Lower lobe of right lung (tissue), 2 donors: ENCODE results near the gene VRTN. TPM values are rescaled to one million over a fixed set of nuclear protein-coding genes. Genes with fewer than 3 reads are reported as not detected.

Experiments used
- ATAC-seq, 2 donors: fragments of 200-7000 bp; cut with Tn5 transposase; one replicate each; pipeline ENCODE4 v1.9.1; 2020 to 2022; ENCODE audit warnings: mild to moderate bottlenecking in 2 of 2, moderate library complexity in 2 of 2
- DNase-seq: peaks from one replicate; pipeline ENCODE4 v3.0.0-alpha.2; 2020
- H3K27ac ChIP-seq: fragments of 200-600 bp; one replicate; pipeline ENCODE4 v1.8.0; 2022
- H3K27me3 ChIP-seq: fragments of 200-600 bp; one replicate; pipeline ENCODE4 v1.8.0; 2022; ENCODE audit warnings: low read depth
- H3K36me3 ChIP-seq: fragments of 200-600 bp; one replicate; pipeline ENCODE4 v1.8.0; 2022; ENCODE audit warnings: mild to moderate bottlenecking
- H3K4me1 ChIP-seq: fragments of 200-600 bp; one replicate; pipeline ENCODE4 v1.8.0; 2022
- H3K4me3 ChIP-seq: fragments of 200-600 bp; one replicate; pipeline ENCODE4 v1.8.0; 2022; ENCODE audit warnings: mild to moderate bottlenecking
- H3K9me3 ChIP-seq: fragments of 200-600 bp; one replicate; pipeline ENCODE4 v1.8.0; 2022
- intact Hi-C: fragments of 100-400 bp; cut with DNase I; formaldehyde crosslinking; loops from one replicate; pipeline ENCODE4 v1.11.0; 2022
- total RNA-seq: library from RNA; stranded (reverse); fragmentation: NEBNext Ultra II Directional; extraction: Animal tissue kit (Norgen Biotek cat#: 25700); gene quantifications from one replicate; pipeline ENCODE4 v1.2.1, GENCODE V29; 2021
- TF ChIP-seq, protein P1 (sequence below): fragments of 200-600 bp; IDR thresholded peaks from one replicate; pipeline ENCODE4 v1.8.0; 2022; ENCODE audit warnings: antibody characterized with exemption, mild to moderate bottlenecking
- donor health status: DM: no; HTN: yes; CAD: no; lungs with severe emphysema.

The VRTN gene
- total RNA-seq, 1 donor from 2014 or later = not detected

- Histone ChIP-seq H3K4me3 (no peak overlapping the region), H3K27ac (peak overlapping the region; percentile 11)
- intact Hi-C loops = no loop called here
Measured at GRCh38 chr14:74400919-74401503, 52.7 kb downstream of the VRTN start.

GRCh38 chr14:74401504-74402241 is 53.4 kb downstream of the VRTN start:
- H3K4me1 ChIP-seq = peaks cover 24% of the 10 kb centered on the region
- peak overlapping the region; percentile 11 for H3K27ac ChIP-seq
- H3K36me3 ChIP-seq = no peaks in the 10 kb centered on the region
- intact Hi-C loops = no loop called here
- TF ChIP-seq, protein P1, sequence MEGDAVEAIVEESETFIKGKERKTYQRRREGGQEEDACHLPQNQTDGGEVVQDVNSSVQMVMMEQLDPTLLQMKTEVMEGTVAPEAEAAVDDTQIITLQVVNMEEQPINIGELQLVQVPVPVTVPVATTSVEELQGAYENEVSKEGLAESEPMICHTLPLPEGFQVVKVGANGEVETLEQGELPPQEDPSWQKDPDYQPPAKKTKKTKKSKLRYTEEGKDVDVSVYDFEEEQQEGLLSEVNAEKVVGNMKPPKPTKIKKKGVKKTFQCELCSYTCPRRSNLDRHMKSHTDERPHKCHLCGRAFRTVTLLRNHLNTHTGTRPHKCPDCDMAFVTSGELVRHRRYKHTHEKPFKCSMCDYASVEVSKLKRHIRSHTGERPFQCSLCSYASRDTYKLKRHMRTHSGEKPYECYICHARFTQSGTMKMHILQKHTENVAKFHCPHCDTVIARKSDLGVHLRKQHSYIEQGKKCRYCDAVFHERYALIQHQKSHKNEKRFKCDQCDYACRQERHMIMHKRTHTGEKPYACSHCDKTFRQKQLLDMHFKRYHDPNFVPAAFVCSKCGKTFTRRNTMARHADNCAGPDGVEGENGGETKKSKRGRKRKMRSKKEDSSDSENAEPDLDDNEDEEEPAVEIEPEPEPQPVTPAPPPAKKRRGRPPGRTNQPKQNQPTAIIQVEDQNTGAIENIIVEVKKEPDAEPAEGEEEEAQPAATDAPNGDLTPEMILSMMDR = no peak
- no peak for DNase-seq
- H3K9me3 ChIP-seq = no peaks in the 10 kb centered on the region
- H3K4me3 ChIP-seq = peak overlapping the region; percentile 19
- peaks cover 3% of the 10 kb centered on the region for H3K27me3 ChIP-seq
- ATAC-seq = peak; percentile 69 to 72

More at GRCh38 chr14:74400919-74401503, 52.7 kb downstream of the VRTN start:
- ATAC-seq (no peak), DNase-seq (no peak)
- Histone ChIP-seq H3K4me1 (peaks cover 24% of the 10 kb centered on the region), H3K27me3 (peaks cover 3% of the 10 kb centered on the region), H3K9me3 (no peaks in the 10 kb centered on the region), H3K36me3 (no peaks in the 10 kb centered on the region)
- TF ChIP-seq, protein P1 = no peak

DNA sequence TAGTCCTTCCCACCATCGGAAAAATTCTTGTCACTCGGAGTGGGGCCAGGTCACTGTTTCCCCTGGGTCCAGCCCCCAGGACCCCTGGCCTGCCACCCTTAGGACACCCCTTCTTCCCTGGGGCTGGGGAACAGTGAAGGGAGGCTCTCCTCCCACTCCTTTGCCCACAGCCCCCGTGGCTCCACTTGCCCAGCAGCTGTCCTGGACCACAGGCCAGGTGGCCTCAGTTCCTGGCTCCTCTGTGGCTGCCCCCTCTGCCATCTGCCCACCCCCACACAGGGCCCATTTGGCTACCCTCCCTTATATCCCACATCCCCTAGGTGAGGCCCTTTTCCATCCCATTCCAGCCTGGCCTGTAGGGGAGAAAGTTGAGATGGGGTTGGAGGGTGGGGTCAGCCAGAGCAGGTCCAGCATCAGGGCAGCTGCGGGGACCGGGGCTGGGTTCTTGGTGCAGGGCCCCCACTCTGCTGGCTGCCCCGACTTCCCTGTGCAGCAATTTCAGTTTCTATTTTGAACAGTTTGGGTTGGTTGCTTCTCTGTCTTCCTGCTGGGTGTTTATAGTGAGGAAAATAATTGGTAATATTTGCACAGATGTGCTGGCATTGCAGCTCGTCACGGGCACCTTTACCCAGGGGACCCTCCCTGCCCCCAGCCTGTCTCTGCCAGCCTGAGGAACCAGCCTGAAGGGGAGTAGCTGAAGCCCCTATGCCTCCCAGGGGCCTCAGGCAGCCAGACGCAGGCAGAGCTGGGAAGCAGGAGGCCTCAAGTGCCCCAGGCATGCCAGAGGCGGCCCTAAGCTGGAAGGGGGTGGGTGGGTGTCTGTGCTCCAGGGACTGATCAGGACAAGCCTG is 54.4 kb downstream of the VRTN start:
- Histone ChIP-seq H3K9me3 (no peaks in the 10 kb centered on the region), H3K4me1 (peaks cover 24% of the 10 kb centered on the region), H3K27me3 (peaks cover 3% of the 10 kb centered on the region), H3K36me3 (no peaks in the 10 kb centered on the region), H3K27ac (no peak overlapping the region), H3K4me3 (no peak overlapping the region)
- TF ChIP-seq, protein P1 = no peak
- intact Hi-C loops = no loop called here
- ATAC-seq = no peak
- peak; percentile 34 for DNase-seq

- TF ChIP-seq, protein P1 = no peak
- DNase-seq (peak; percentile 32), ATAC-seq (no peak)
- Histone ChIP-seq H3K4me1 (peaks cover 24% of the 10 kb centered on the region), H3K9me3 (no peaks in the 10 kb centered on the region), H3K27ac (no peak overlapping the region), H3K4me3 (no peak overlapping the region), H3K27me3 (peaks cover 3% of the 10 kb centered on the region), H3K36me3 (no peaks in the 10 kb centered on the region)
- intact Hi-C loops = no loop called here
Measured at GRCh38 chr14:74403619-74404417, 55.5 kb downstream of the VRTN start.

DNA sequence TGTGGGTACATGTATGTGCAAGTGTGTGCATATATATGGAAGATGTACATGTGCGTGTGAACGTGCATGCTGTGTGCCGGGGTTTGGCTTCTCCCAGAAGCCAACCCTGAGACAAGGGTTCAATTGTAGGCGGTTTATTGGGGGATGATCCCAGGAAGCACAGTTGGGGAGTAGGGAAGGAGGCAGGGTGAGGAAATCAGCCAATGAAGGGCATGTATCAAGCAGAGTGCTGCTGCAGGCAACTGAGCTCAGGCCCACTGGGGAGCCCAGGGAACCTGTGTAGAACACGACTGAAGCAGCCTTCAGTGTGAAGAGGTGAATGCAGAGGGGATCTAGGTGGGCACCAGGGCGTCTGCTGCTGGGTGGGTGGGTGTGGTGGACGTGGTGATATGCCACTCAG is 56.2 kb downstream of the VRTN start:
- peaks cover 24% of the 10 kb centered on the region for H3K4me1 ChIP-seq
- DNase-seq (peak; percentile 24), ATAC-seq (no peak)
- intact Hi-C loops = no loop called here
- no peaks in the 10 kb centered on the region for H3K36me3 ChIP-seq
- H3K9me3 ChIP-seq = no peaks in the 10 kb centered on the region
- TF ChIP-seq, protein P1 = no peak
- peaks cover 8% of the 10 kb centered on the region for H3K27me3 ChIP-seq
- no peak overlapping the region for H3K4me3 ChIP-seq
- H3K27ac ChIP-seq = no peak overlapping the region
